Inferior parietal cortex (tissue), 1 donor: ENCODE measurements around the gene CYP17A1.

Experiments used
- DNase-seq: peaks from one replicate; pipeline ENCODE4 v3.0.0-alpha.2; 2016; ENCODE audit errors: extremely low spot score

CYP17A1 gene

GRCh38 chr10:102808380-102808779, 28.8 kb downstream of the CYP17A1 start:
- no peak for DNase-seq

- DNase-seq = no peak
Measured at GRCh38 chr10:102804382-102805055, 32.7 kb downstream of the CYP17A1 start.

- no peak for DNase-seq
Measured at GRCh38 chr10:102802920-102803534, 34.2 kb downstream of the CYP17A1 start.

- no peak for DNase-seq
Measured at GRCh38 chr10:102801978-102802377, 35.2 kb downstream of the CYP17A1 start.

GRCh38 chr10:102801496-102801895, 35.7 kb downstream of the CYP17A1 start:
- DNase-seq = no peak

- DNase-seq = no peak
Measured at GRCh38 chr10:102800611-102801335, 36.4 kb downstream of the CYP17A1 start.

GRCh38 chr10:102799691-102800471, 37.3 kb downstream of the CYP17A1 start:
- no peak for DNase-seq

GRCh38 chr10:102796407-102797176, 40.6 kb downstream of the CYP17A1 start:
- no peak for DNase-seq

GRCh38 chr10:102795453-102796406, 41.5 kb downstream of the CYP17A1 start:
- no peak for DNase-seq

- DNase-seq = no peak
Measured at GRCh38 chr10:102791754-102792395, 45.3 kb downstream of the CYP17A1 start.

- DNase-seq = no peak
Measured at GRCh38 chr10:102785818-102786217, 51.4 kb downstream of the CYP17A1 start.

GRCh38 chr10:102783568-102783967, 53.6 kb downstream of the CYP17A1 start:
- DNase-seq = no peak

GRCh38 chr10:102782673-102783551, 54.3 kb downstream of the CYP17A1 start:
- DNase-seq = no peak

- DNase-seq = no peak
Measured at GRCh38 chr10:102781921-102782557, 55.2 kb downstream of the CYP17A1 start.

- no peak for DNase-seq
Measured at GRCh38 chr10:102781090-102781920, 55.9 kb downstream of the CYP17A1 start.
